Peyer's patch (tissue), 4 donors: Measurements from ENCODE around the gene RNF31.
"Not testable (repeated sequence)": the region's sequence is repeated elsewhere in the genome, so short reads cannot be mapped to it uniquely, and the experiment has no call there.

Experiments used
- CTCF ChIP-seq, 6 experiments: fragments of 450-650 bp in 4 of 6; fragments of 200-600 bp in 2 of 6; sonication (generic) in 1 of 6; IDR thresholded peaks; one replicate each; pipeline ENCODE4 v1.5.1; 2017 to 2019; ENCODE audit warnings: antibody characterized with exemption in 6 of 6, mild to moderate bottlenecking in 3 of 6, moderate library complexity in 1 of 6
- POLR2A ChIP-seq, 2 donors: fragments of 450-650 bp; IDR thresholded peaks; one replicate each; pipeline ENCODE4 v1.5.1; 2017; ENCODE audit warnings: antibody characterized with exemption in 2 of 2, mild to moderate bottlenecking in 2 of 2, moderate library complexity in 2 of 2

GRCh38 chr14:24202538-24202937 lies 55.2 kb downstream of the RNF31 start:
- not testable (repeated sequence) for TF ChIP-seq CTCF, POLR2A (IDR thresholded peaks at IDR 0.05)
